Measurements from ENCODE around the gene CDON.

The CDON gene

GRCh38 chr11:126035718-126036117 is 26.9 kb downstream of the CDON start:
- H2BK5ac ChIP-seq (ENCODE audit: low read depth, low read length, poor library complexity): no peak overlapping the region
- no peak overlapping the region for H4K12ac ChIP-seq (ENCODE audit: low read depth, low read length)
- H3K4me1 ChIP-seq (ENCODE audit: control insufficient read depth in 1 of 2, insufficient read depth in 2 of 2, low read length in 2 of 2): peaks cover 6 to 9% of the 10 kb centered on the region in 2 experiments
- H3K27ac ChIP-seq (ENCODE audit: low read depth, low read length): no peak overlapping the region
- no peaks in the 10 kb centered on the region for H3K27me3 ChIP-seq (ENCODE audit: insufficient read depth, low read length)
- H3K4me2 ChIP-seq (ENCODE audit: low read length): no peak overlapping the region
- H4K91ac ChIP-seq (ENCODE audit: low read depth, low read length): no peak overlapping the region
- no peak overlapping the region for H2AK5ac ChIP-seq (ENCODE audit: low read length)
- H3K36me3 ChIP-seq (ENCODE audit: control insufficient read depth in 1 of 2, insufficient read depth in 2 of 2, low read length in 2 of 2): peaks cover 0 to 4% of the 10 kb centered on the region in 2 experiments
- H4K8ac ChIP-seq (ENCODE audit: low read depth, low read length): no peak overlapping the region
- peaks cover 10% of the 10 kb centered on the region for H3K79me2 ChIP-seq (ENCODE audit: control insufficient read depth, insufficient read depth, low read length, poor library complexity)
- DNase-seq: no peak
- no peak overlapping the region for H2AFZ ChIP-seq (ENCODE audit: insufficient read depth, low read length, poor library complexity)
- no peak overlapping the region for H3K9ac ChIP-seq (ENCODE audit: low read length)
- H3K79me1 ChIP-seq (ENCODE audit: low read length): no peaks in the 10 kb centered on the region
- no CpG with 5 or more reads among the region's 5 CpGs for WGBS (ENCODE audit: extremely low coverage, insufficient coverage, insufficient read length)
- H2BK120ac ChIP-seq (ENCODE audit: insufficient read depth, low read length, poor library complexity): no peak overlapping the region
- no peak overlapping the region for H3K14ac ChIP-seq (ENCODE audit: low read length)
- no peak overlapping the region for H3K4me3 ChIP-seq (ENCODE audit: low read depth, low read length)
- H3K9me3 ChIP-seq (ENCODE audit: insufficient read depth, low read depth, low read length): no peaks in the 10 kb centered on the region
- no peak overlapping the region for H3K18ac ChIP-seq (ENCODE audit: low read length)
- H3K4ac ChIP-seq (ENCODE audit: low read depth, low read length): peak overlapping the region; percentile 76
- no peak overlapping the region for H2BK12ac ChIP-seq (ENCODE audit: low read length)
- no peak overlapping the region for H3K23ac ChIP-seq (ENCODE audit: low read length)

- whole genome bisulfite sequencing (ENCODE audit: extremely low coverage, insufficient coverage, insufficient read length): no CpG with 5 or more reads among the region's 5 CpGs
Observed at GRCh38 chr11:126034933-126035425, 27.7 kb downstream of the CDON start.

GRCh38 chr11:126034039-126034932 is 28.4 kb downstream of the CDON start:
- Histone ChIP-seq H3K9me3 (ENCODE audit: insufficient read depth, low read depth, low read length) (no peaks in the 10 kb centered on the region), H3K4ac (ENCODE audit: low read depth, low read length) (no peak overlapping the region), H3K4me1 (ENCODE audit: control insufficient read depth in 1 of 2, insufficient read depth in 2 of 2, low read length in 2 of 2) (peaks cover 6% of the 10 kb centered on the region in 2 experiments), H3K79me2 (ENCODE audit: control insufficient read depth, insufficient read depth, low read length, poor library complexity) (peaks cover 8% of the 10 kb centered on the region), H3K14ac (ENCODE audit: low read length) (no peak overlapping the region), H4K8ac (ENCODE audit: low read depth, low read length) (no peak overlapping the region), H3K4me2 (ENCODE audit: low read length) (no peak overlapping the region), H3K18ac (ENCODE audit: low read length) (no peak overlapping the region), H2BK12ac (ENCODE audit: low read length) (no peak overlapping the region), H4K91ac (ENCODE audit: low read depth, low read length) (no peak overlapping the region), H3K23ac (ENCODE audit: low read length) (no peak overlapping the region), H2BK5ac (ENCODE audit: low read depth, low read length, poor library complexity) (no peak overlapping the region), H2AK5ac (ENCODE audit: low read length) (no peak overlapping the region), H2AFZ (ENCODE audit: insufficient read depth, low read length, poor library complexity) (no peak overlapping the region), H3K27ac (ENCODE audit: low read depth, low read length) (no peak overlapping the region), H3K4me3 (ENCODE audit: low read depth, low read length) (no peak overlapping the region), H4K12ac (ENCODE audit: low read depth, low read length) (no peak overlapping the region), H3K79me1 (ENCODE audit: low read length) (no peaks in the 10 kb centered on the region), H3K36me3 (ENCODE audit: control insufficient read depth in 1 of 2, insufficient read depth in 2 of 2, low read length in 2 of 2) (peaks cover 0 to 4% of the 10 kb centered on the region in 2 experiments), H2BK120ac (ENCODE audit: insufficient read depth, low read length, poor library complexity) (no peak overlapping the region), H3K27me3 (ENCODE audit: insufficient read depth, low read length) (no peaks in the 10 kb centered on the region), H3K9ac (ENCODE audit: low read length) (no peak overlapping the region)
- DNase-seq: no peak
- WGBS (ENCODE audit: extremely low coverage, insufficient coverage, insufficient read length): no CpG with 5 or more reads among the region's 10 CpGs

More at GRCh38 chr11:126034933-126035425, 27.7 kb downstream of the CDON start:
- no peak overlapping the region for H4K91ac ChIP-seq (ENCODE audit: low read depth, low read length)
- no peak overlapping the region for H2BK12ac ChIP-seq (ENCODE audit: low read length)
- no peak overlapping the region for H2AK5ac ChIP-seq (ENCODE audit: low read length)
- H3K27ac ChIP-seq (ENCODE audit: low read depth, low read length): no peak overlapping the region
- H3K4me1 ChIP-seq (ENCODE audit: control insufficient read depth in 1 of 2, insufficient read depth in 2 of 2, low read length in 2 of 2): peaks cover 6 to 9% of the 10 kb centered on the region in 2 experiments
- H3K9ac ChIP-seq (ENCODE audit: low read length): no peak overlapping the region
- no peak overlapping the region for H3K23ac ChIP-seq (ENCODE audit: low read length)
- no peak for DNase-seq
- no peak overlapping the region for H4K8ac ChIP-seq (ENCODE audit: low read depth, low read length)
- H2AFZ ChIP-seq (ENCODE audit: insufficient read depth, low read length, poor library complexity): no peak overlapping the region
- no peak overlapping the region for H2BK120ac ChIP-seq (ENCODE audit: insufficient read depth, low read length, poor library complexity)
- H3K9me3 ChIP-seq (ENCODE audit: insufficient read depth, low read depth, low read length): no peaks in the 10 kb centered on the region
- no peaks in the 10 kb centered on the region for H3K27me3 ChIP-seq (ENCODE audit: insufficient read depth, low read length)
- no peaks in the 10 kb centered on the region for H3K79me1 ChIP-seq (ENCODE audit: low read length)
- no peak overlapping the region for H4K12ac ChIP-seq (ENCODE audit: low read depth, low read length)
- H3K79me2 ChIP-seq (ENCODE audit: control insufficient read depth, insufficient read depth, low read length, poor library complexity): peaks cover 10% of the 10 kb centered on the region
- no peak overlapping the region for H3K4ac ChIP-seq (ENCODE audit: low read depth, low read length)
- H3K18ac ChIP-seq (ENCODE audit: low read length): no peak overlapping the region
- H3K4me2 ChIP-seq (ENCODE audit: low read length): no peak overlapping the region
- no peak overlapping the region for H3K4me3 ChIP-seq (ENCODE audit: low read depth, low read length)
- no peak overlapping the region for H2BK5ac ChIP-seq (ENCODE audit: low read depth, low read length, poor library complexity)
- no peak overlapping the region for H3K14ac ChIP-seq (ENCODE audit: low read length)
- peaks cover 0 to 4% of the 10 kb centered on the region in 2 experiments for H3K36me3 ChIP-seq (ENCODE audit: control insufficient read depth in 1 of 2, insufficient read depth in 2 of 2, low read length in 2 of 2)

GRCh38 chr11:126032375-126032774 is 30.3 kb downstream of the CDON start:
- Histone ChIP-seq H3K79me1 (ENCODE audit: low read length) (no peaks in the 10 kb centered on the region), H3K9me3 (ENCODE audit: insufficient read depth, low read depth, low read length) (no peaks in the 10 kb centered on the region), H3K4me2 (ENCODE audit: low read length) (no peak overlapping the region), H2AK5ac (ENCODE audit: low read length) (no peak overlapping the region), H3K27me3 (ENCODE audit: insufficient read depth, low read length) (no peaks in the 10 kb centered on the region), H2AFZ (ENCODE audit: insufficient read depth, low read length, poor library complexity) (no peak overlapping the region), H3K9ac (ENCODE audit: low read length) (no peak overlapping the region), H4K12ac (ENCODE audit: low read depth, low read length) (no peak overlapping the region), H3K4me3 (ENCODE audit: low read depth, low read length) (no peak overlapping the region), H3K36me3 (ENCODE audit: control insufficient read depth in 1 of 2, insufficient read depth in 2 of 2, low read length in 2 of 2) (peaks cover 0 to 4% of the 10 kb centered on the region in 2 experiments), H2BK12ac (ENCODE audit: low read length) (no peak overlapping the region), H4K8ac (ENCODE audit: low read depth, low read length) (no peak overlapping the region), H3K79me2 (ENCODE audit: control insufficient read depth, insufficient read depth, low read length, poor library complexity) (peaks cover 7% of the 10 kb centered on the region), H3K4me1 (ENCODE audit: control insufficient read depth in 1 of 2, insufficient read depth in 2 of 2, low read length in 2 of 2) (peaks cover 6% of the 10 kb centered on the region in 2 experiments), H2BK5ac (ENCODE audit: low read depth, low read length, poor library complexity) (no peak overlapping the region), H3K14ac (ENCODE audit: low read length) (no peak overlapping the region), H2BK120ac (ENCODE audit: insufficient read depth, low read length, poor library complexity) (no peak overlapping the region), H3K18ac (ENCODE audit: low read length) (no peak overlapping the region), H3K23ac (ENCODE audit: low read length) (no peak overlapping the region), H4K91ac (ENCODE audit: low read depth, low read length) (no peak overlapping the region), H3K27ac (ENCODE audit: low read depth, low read length) (no peak overlapping the region), H3K4ac (ENCODE audit: low read depth, low read length) (no peak overlapping the region)
- no peak for DNase-seq
- no CpG with 5 or more reads among the region's 7 CpGs for WGBS (ENCODE audit: extremely low coverage, insufficient coverage, insufficient read length)
